ENCODE measurements around the gene FAM199X. TPM values are rescaled to one million over a fixed set of nuclear protein-coding genes. Genes with fewer than 3 reads are reported as not detected.
"Not testable (repeated sequence)": the region's sequence is repeated elsewhere in the genome, so short reads cannot be mapped to it uniquely, and the experiment has no call there.

Gene FAM199X
- total RNA-seq, 1 donor from 2014 or later: 88.1 TPM

GRCh38 chrX:104189837-104190236 is 23.6 kb downstream of the FAM199X start:
- DNase-seq: no peak

GRCh38 chrX:104193485-104193884 is 27.2 kb downstream of the FAM199X start:
- no peak for DNase-seq

GRCh38 chrX:104195013-104195412 is 28.8 kb downstream of the FAM199X start:
- no peak for DNase-seq

GRCh38 chrX:104195489-104196084 is 29.3 kb downstream of the FAM199X start:
- DNase-seq: no peak

GRCh38 chrX:104205548-104205947 is 39.3 kb downstream of the FAM199X start:
- no peak for DNase-seq

GRCh38 chrX:104211187-104211586 is 44.9 kb downstream of the FAM199X start:
- DNase-seq: no peak

- DNase-seq: not testable (repeated sequence)
Observed at GRCh38 chrX:104230060-104230459, 63.8 kb downstream of the FAM199X start.

Other genes with a start within 250 kb of the FAM199X start
- gene TMSB15B, start 203.8 kb upstream of the FAM199X start, total RNA-seq: 26.0 TPM
- gene H2BW1, start 152.7 kb upstream of the FAM199X start, total RNA-seq: not detected
- not detected for gene H2BW2, start 126.5 kb upstream of the FAM199X start, total RNA-seq
- 43.8 TPM for gene TMSB15C, start 90.2 kb upstream of the FAM199X start, total RNA-seq
- 12.0 TPM for gene ZCCHC18, start 53.9 kb upstream of the FAM199X start, total RNA-seq
- 12.3 TPM for gene SLC25A53, start 9.4 kb upstream of the FAM199X start, total RNA-seq
- not detected for gene ESX1, start 88.5 kb downstream of the FAM199X start, total RNA-seq

Data from occipital lobe (tissue), 2 donors.